ENCODE results near the gene KRT23. TPM values are rescaled to one million over a fixed set of nuclear protein-coding genes. Genes with fewer than 3 reads are reported as not detected.
A peak's percentile ranks its signal among the peaks of the same experiment; 100 is the strongest.

KRT23 gene
- total and polyA plus RNA-seq, 2 of the 13 experiments (the other 11 are each of a cell fraction or from before 2014, with no cell fraction given), result 24.7 to 51.1 TPM

DNA sequence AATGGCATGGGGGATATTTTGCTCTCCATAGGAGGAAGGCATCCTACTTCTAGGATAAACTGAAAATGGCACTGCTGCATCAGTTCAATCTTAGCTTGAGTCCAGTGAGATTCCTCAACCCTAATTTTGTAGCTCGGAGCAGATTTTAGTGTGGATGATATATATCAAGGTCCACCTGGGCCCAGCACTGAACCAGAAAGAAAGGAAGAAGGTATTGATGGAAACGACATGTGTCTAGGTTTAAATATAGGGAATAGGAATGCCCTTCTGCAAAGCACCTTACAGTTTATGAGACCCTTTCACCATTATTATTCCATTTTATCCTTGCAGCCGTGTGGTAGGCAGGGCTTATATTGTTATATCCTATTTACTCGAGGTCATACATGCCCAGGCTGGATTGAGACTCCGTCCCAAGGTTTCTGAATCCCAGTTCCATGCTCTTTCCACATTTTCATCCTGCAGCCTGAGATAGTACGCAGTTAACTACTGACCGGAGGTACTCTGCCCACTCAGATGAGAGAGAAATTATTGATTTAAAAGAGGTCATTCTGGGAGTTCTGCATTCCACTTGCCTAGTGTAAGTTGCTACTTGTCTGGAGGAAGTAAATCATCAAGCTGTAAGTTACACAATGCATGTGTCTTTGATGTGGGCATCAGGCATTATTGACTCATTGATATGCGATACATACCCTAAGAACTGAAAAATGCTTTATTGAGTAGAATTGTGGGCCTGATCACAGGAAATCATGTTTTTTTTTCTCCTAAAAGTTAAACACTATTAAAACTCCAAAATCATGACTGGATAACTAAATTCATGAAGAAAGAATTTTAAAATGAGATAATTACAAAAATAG, 19.2 kb upstream of the KRT23 start (continued):
- TF ChIP-seq NFAT5 (CRISPR knock-in tag; IDR thresholded peaks at IDR 0.05) (no peak), ZFP36L1 (CRISPR knock-in tag; IDR thresholded peaks at IDR 0.05) (no peak), ZFP1 (CRISPR knock-in tag; IDR thresholded peaks at IDR 0.05) (peak; percentile 96), HOXA5 (CRISPR knock-in tag; IDR thresholded peaks at IDR 0.05) (peak; percentile 97), ZNF367 (CRISPR knock-in tag; IDR thresholded peaks at IDR 0.05; ENCODE audit: borderline replicate concordance) (no peak), RBFOX2 (IDR thresholded peaks at IDR 0.05; ENCODE audit: low read depth, low read length) (peak; percentile 55; the same call in 1 of the 2 replicates), ZSCAN5A (CRISPR knock-in tag; IDR thresholded peaks at IDR 0.05; ENCODE audit: borderline replicate concordance) (peak; percentile 86; the same call in 1 of the 2 replicates), ZNF816 (CRISPR knock-in tag; IDR thresholded peaks at IDR 0.05; ENCODE audit: borderline replicate concordance) (peak; percentile 96; the same call in 1 of the 2 replicates), CSRNP2 (CRISPR knock-in tag; conservative IDR thresholded peaks at IDR 0.05; ENCODE audit: low read depth) (no peak), YEATS2 (CRISPR knock-in tag; IDR thresholded peaks at IDR 0.05; ENCODE audit: borderline replicate concordance) (peak; percentile 77; the same call in 1 of the 2 replicates), ELF4 (CRISPR knock-in tag; IDR thresholded peaks at IDR 0.05; ENCODE audit: borderline replicate concordance) (no peak; the same call in 1 of the 2 replicates), NCOA2 (CRISPR knock-in tag; IDR thresholded peaks at IDR 0.05) (peak; percentile 100), PAF1 (CRISPR knock-in tag; IDR thresholded peaks at IDR 0.05) (no peak), SMARCC2 (IDR thresholded peaks at IDR 0.05) (peak; percentile 93)
- TF ChIP-seq, protein P1, sequence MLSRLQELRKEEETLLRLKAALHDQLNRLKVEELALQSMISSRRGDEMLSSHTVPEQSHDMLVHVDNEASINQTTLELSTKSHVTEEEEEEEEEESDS (CRISPR knock-in tag; IDR thresholded peaks at IDR 0.05; ENCODE audit: borderline replicate concordance), result no peak
- TF ChIP-seq, protein P2, sequence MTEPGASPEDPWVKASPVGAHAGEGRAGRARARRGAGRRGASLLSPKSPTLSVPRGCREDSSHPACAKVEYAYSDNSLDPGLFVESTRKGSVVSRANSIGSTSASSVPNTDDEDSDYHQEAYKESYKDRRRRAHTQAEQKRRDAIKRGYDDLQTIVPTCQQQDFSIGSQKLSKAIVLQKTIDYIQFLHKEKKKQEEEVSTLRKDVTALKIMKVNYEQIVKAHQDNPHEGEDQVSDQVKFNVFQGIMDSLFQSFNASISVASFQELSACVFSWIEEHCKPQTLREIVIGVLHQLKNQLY (CRISPR knock-in tag; IDR thresholded peaks at IDR 0.05), result peak; percentile 93
- TF ChIP-seq, protein P3, sequence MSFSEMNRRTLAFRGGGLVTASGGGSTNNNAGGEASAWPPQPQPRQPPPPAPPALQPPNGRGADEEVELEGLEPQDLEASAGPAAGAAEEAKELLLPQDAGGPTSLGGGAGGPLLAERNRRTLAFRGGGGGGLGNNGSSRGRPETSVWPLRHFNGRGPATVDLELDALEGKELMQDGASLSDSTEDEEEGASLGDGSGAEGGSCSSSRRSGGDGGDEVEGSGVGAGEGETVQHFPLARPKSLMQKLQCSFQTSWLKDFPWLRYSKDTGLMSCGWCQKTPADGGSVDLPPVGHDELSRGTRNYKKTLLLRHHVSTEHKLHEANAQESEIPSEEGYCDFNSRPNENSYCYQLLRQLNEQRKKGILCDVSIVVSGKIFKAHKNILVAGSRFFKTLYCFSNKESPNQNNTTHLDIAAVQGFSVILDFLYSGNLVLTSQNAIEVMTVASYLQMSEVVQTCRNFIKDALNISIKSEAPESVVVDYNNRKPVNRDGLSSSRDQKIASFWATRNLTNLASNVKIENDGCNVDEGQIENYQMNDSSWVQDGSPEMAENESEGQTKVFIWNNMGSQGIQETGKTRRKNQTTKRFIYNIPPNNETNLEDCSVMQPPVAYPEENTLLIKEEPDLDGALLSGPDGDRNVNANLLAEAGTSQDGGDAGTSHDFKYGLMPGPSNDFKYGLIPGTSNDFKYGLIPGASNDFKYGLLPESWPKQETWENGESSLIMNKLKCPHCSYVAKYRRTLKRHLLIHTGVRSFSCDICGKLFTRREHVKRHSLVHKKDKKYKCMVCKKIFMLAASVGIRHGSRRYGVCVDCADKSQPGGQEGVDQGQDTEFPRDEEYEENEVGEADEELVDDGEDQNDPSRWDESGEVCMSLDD (CRISPR knock-in tag; IDR thresholded peaks at IDR 0.05; ENCODE audit: borderline replicate concordance), result no peak
